Ishikawa (cell line): Measurements from ENCODE around the gene CRPPA.

Source experiments
- CEBPB ChIP-seq: IDR thresholded peaks from 2 replicates; pipeline ENCODE4 v1.6.1; 2012
- CREB1 ChIP-seq: IDR thresholded peaks from 2 replicates; pipeline ENCODE4 v1.6.1; 2012; ENCODE audit warnings: low read depth
- EGR1 ChIP-seq: IDR thresholded peaks from 2 replicates; pipeline ENCODE4 v1.6.1; 2012
- EP300 ChIP-seq: IDR thresholded peaks from 2 replicates; pipeline ENCODE4 v1.6.1; 2012; ENCODE audit warnings: borderline replicate concordance
- FOXM1 ChIP-seq: IDR thresholded peaks from 2 replicates; pipeline ENCODE4 v1.6.1; 2012; ENCODE audit warnings: low read depth, borderline replicate concordance
- MAX ChIP-seq: IDR thresholded peaks from 2 replicates; pipeline ENCODE4 v1.6.1; 2012
- NFIC ChIP-seq: IDR thresholded peaks from 2 replicates; pipeline ENCODE4 v1.6.1; 2012
- RAD21 ChIP-seq: IDR thresholded peaks from 2 replicates; pipeline ENCODE4 v1.6.1; 2012; ENCODE audit warnings: low read depth
- REST ChIP-seq: IDR thresholded peaks from 2 replicates; pipeline ENCODE4 v1.6.1; 2012; ENCODE audit warnings: low read depth, mild to moderate bottlenecking
- TAF1 ChIP-seq: IDR thresholded peaks from 2 replicates; pipeline ENCODE4 v1.6.1; 2012; ENCODE audit warnings: low read depth, mild to moderate bottlenecking
- TCF12 ChIP-seq: IDR thresholded peaks from 2 replicates; pipeline ENCODE4 v1.6.1; 2012; ENCODE audit warnings: low read depth
- TEAD4 ChIP-seq: IDR thresholded peaks from 2 replicates; pipeline ENCODE4 v1.6.1; 2012
- YY1 ChIP-seq: IDR thresholded peaks from 2 replicates; pipeline ENCODE4 v1.6.1; 2012; ENCODE audit warnings: low read depth
- ZBTB7A ChIP-seq: IDR thresholded peaks from 2 replicates; pipeline ENCODE4 v1.6.1; 2012; ENCODE audit warnings: low read depth
- TF ChIP-seq, protein P1 (sequence below): IDR thresholded peaks from 2 replicates; pipeline ENCODE4 v1.6.1; 2012

The CRPPA gene

GRCh38 chr7:16403475-16403874 lies 17.9 kb downstream of the CRPPA start:
- TF ChIP-seq RAD21, result no peak
- no peak for TF ChIP-seq TEAD4
- no peak for TF ChIP-seq CEBPB
- TF ChIP-seq, protein P1, sequence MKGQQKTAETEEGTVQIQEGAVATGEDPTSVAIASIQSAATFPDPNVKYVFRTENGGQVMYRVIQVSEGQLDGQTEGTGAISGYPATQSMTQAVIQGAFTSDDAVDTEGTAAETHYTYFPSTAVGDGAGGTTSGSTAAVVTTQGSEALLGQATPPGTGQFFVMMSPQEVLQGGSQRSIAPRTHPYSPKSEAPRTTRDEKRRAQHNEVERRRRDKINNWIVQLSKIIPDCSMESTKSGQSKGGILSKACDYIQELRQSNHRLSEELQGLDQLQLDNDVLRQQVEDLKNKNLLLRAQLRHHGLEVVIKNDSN, result no peak
- no peak for TF ChIP-seq CREB1
- TF ChIP-seq REST, result no peak
- no peak for TF ChIP-seq ZBTB7A
- TF ChIP-seq EP300, result no peak
- no peak for TF ChIP-seq EGR1
- no peak for TF ChIP-seq TAF1
- no peak for TF ChIP-seq NFIC
- no peak for TF ChIP-seq TCF12

- TF ChIP-seq REST, result no peak
- TF ChIP-seq EP300, result no peak
- no peak for TF ChIP-seq CEBPB
- TF ChIP-seq TAF1, result no peak
- no peak for TF ChIP-seq MAX
- TF ChIP-seq TEAD4, result no peak
- no peak for TF ChIP-seq FOXM1
- TF ChIP-seq EGR1, result no peak
- no peak for TF ChIP-seq CREB1
- no peak for TF ChIP-seq YY1
- no peak for TF ChIP-seq TCF12
- TF ChIP-seq ZBTB7A, result no peak
- no peak for TF ChIP-seq NFIC
- no peak for TF ChIP-seq RAD21
- TF ChIP-seq, protein P1, result no peak
Measured at GRCh38 chr7:16402940-16403339, 18.4 kb downstream of the CRPPA start.

DNA sequence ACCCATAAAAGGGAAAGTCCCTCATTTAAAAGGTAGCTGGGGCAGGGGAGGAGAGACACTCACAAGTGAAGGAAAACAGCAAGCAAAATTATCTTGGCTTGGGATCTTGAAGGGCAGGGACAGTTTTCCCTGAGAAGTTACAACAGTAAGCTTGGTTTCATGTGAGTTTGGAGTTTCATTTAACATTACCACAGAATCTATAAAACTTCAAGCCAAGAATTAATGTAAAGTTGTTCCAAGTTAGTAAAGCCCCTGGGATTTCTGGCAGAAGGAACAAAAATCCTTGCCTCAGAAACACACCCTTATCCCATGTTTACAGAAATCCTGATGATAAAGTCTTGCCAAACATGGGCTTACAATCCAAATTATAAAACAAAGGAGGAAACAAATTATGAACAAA lies 19.2 kb downstream of the CRPPA start:
- TF ChIP-seq TEAD4 (no peak), EP300 (no peak), ZBTB7A (no peak), CEBPB (no peak), MAX (no peak), FOXM1 (no peak), REST (no peak), RAD21 (no peak), TCF12 (no peak)

DNA sequence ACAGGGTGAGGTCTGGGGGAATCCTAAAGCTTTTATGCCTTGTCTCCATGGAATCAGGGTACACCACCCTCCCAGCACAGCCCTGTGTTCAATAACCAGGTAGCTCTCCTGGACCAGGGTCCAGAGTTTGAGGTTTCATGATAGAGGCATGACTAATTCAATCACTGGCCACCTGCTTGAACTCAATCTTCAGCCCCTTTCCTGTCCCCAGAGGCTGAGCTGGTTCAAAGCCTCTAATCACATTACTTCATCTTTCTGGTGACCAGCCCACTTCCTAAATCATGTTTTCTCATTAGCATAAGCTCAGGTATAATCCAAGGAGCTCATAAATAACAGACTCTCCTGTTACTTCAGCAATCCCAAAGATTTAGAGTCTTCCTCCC lies 20.5 kb downstream of the CRPPA start:
- TF ChIP-seq NFIC, result no peak
- TF ChIP-seq, protein P1, result no peak
- no peak for TF ChIP-seq MAX
- no peak for TF ChIP-seq TCF12
- TF ChIP-seq YY1, result no peak
- no peak for TF ChIP-seq ZBTB7A
- TF ChIP-seq TEAD4, result no peak
- TF ChIP-seq REST, result no peak
- no peak for TF ChIP-seq CREB1
- no peak for TF ChIP-seq RAD21
- no peak for TF ChIP-seq TAF1
- no peak for TF ChIP-seq EGR1
- no peak for TF ChIP-seq CEBPB
- no peak for TF ChIP-seq FOXM1
- no peak for TF ChIP-seq EP300
